Right renal cortex interstitium (tissue), 3 donors: ENCODE data around the gene SLCO4A1. TPM values are rescaled to one million over a fixed set of nuclear protein-coding genes. Genes with fewer than 3 reads are reported as not detected.

Source experiments
- DNase-seq, 3 donors: peaks; one replicate each; pipeline ENCODE4 v3.0.0-alpha.2; 2013; ENCODE audit warnings: low read depth in 3 of 3, low spot score in 2 of 3
- polyA plus RNA-seq, 3 donors: library from polyadenylated mRNA; unstranded; fragments of 120-200 nt; gene quantifications; one replicate each; pipeline ENCODE4 v1.2.1, GENCODE V29; 2013; ENCODE audit not compliant: insufficient read length in 3 of 3

Gene SLCO4A1
- polyA plus RNA-seq, 3 donors: 1.8 to 2.7 (median 2.3) TPM

- no peak for DNase-seq
Measured at GRCh38 chr20:62650551-62651284, 8.4 kb downstream of the SLCO4A1 start.

- no peak for DNase-seq
Measured at GRCh38 chr20:62651285-62652021, 9.2 kb downstream of the SLCO4A1 start.

GRCh38 chr20:62652041-62652893, 10.0 kb downstream of the SLCO4A1 start:
- peak; percentile 78 to 85 (median 81) for DNase-seq

GRCh38 chr20:62652894-62653305, 10.6 kb downstream of the SLCO4A1 start:
- DNase-seq: no peak

GRCh38 chr20:62653373-62653772, 11.1 kb downstream of the SLCO4A1 start:
- no peak for DNase-seq

- no peak for DNase-seq
Measured at GRCh38 chr20:62653951-62654685, 11.8 kb downstream of the SLCO4A1 start.

- DNase-seq: no peak
Measured at GRCh38 chr20:62655282-62656196, 13.2 kb downstream of the SLCO4A1 start.

GRCh38 chr20:62656197-62656918, 14.1 kb downstream of the SLCO4A1 start:
- DNase-seq: no peak

GRCh38 chr20:62656919-62657588, 14.8 kb downstream of the SLCO4A1 start:
- no peak for DNase-seq

- DNase-seq: no peak
Measured at GRCh38 chr20:62657589-62657942, 15.3 kb downstream of the SLCO4A1 start.

GRCh38 chr20:62657956-62658355, 15.7 kb downstream of the SLCO4A1 start:
- no peak for DNase-seq

- no peak for DNase-seq
Measured at GRCh38 chr20:62658593-62659178, 16.4 kb downstream of the SLCO4A1 start.

GRCh38 chr20:62659488-62660239, 17.4 kb downstream of the SLCO4A1 start:
- DNase-seq: no peak

- no peak for DNase-seq
Measured at GRCh38 chr20:62660240-62660615, 17.9 kb downstream of the SLCO4A1 start.

- DNase-seq: no peak
Measured at GRCh38 chr20:62660768-62661167, 18.5 kb downstream of the SLCO4A1 start.

- no peak for DNase-seq
Measured at GRCh38 chr20:62661647-62662046, 19.3 kb downstream of the SLCO4A1 start.

- no peak for DNase-seq
Measured at GRCh38 chr20:62662422-62662821, 20.1 kb downstream of the SLCO4A1 start.
